Neural cell (in vitro differentiated cells): ENCODE results near the gene PTGIS. TPM values are rescaled to one million over a fixed set of nuclear protein-coding genes. Genes with fewer than 3 reads are reported as not detected.

Experiments
- H2AFZ ChIP-seq: fragments of 200-600, 300-800 bp; sonication (generic), shearing (Covaris generic); 2 replicates; pipeline ENCODE4 v1.6.0; 2014; ENCODE audit warnings: low read depth, mild to moderate bottlenecking, antibody characterized with exemption, low read length, moderate library complexity
- H3F3A ChIP-seq: fragments of 200-600 bp; shearing (Covaris generic); 2 replicates; pipeline ENCODE4 v1.6.1; 2016; ENCODE audit warnings: mild to moderate bottlenecking, moderate library complexity, mixed read lengths, antibody characterized with exemption, low read length; ENCODE audit not compliant: insufficient read depth, poor library complexity, severe bottlenecking
- H3K27ac ChIP-seq: fragments of 200-600, 300-800 bp; sonication (generic), shearing (Covaris generic); 2 replicates; pipeline ENCODE4 v1.5.1; 2014; ENCODE audit warnings: mild to moderate bottlenecking, low read length, moderate library complexity
- H3K27me3 ChIP-seq: fragments of 300-800, 200-600 bp; sonication (generic), shearing (Covaris generic); 2 replicates; pipeline ENCODE4 v1.6.0; 2014; ENCODE audit warnings: mild to moderate bottlenecking, low read depth, low read length, moderate library complexity; ENCODE audit not compliant: insufficient read depth
- H3K36me3 ChIP-seq: fragments of 300-800, 200-600 bp; sonication (generic), shearing (Covaris generic); 2 replicates; pipeline ENCODE4 v1.5.1; 2014; ENCODE audit warnings: mild to moderate bottlenecking, antibody characterized with exemption, low read length, moderate library complexity; ENCODE audit not compliant: insufficient read depth
- H3K4me2 ChIP-seq: fragments of 300-800, 200-600 bp; sonication (generic), shearing (Covaris generic); 2 replicates; pipeline ENCODE4 v1.6.0; 2014; ENCODE audit warnings: mild to moderate bottlenecking, low read length
- H3K4me3 ChIP-seq: fragments of 300-800, 200-600 bp; sonication (generic), shearing (Covaris generic); 2 replicates; pipeline ENCODE4 v1.5.1; 2014; ENCODE audit warnings: mild to moderate bottlenecking, low read length, moderate library complexity
- H3K79me2 ChIP-seq: fragments of 200-600 bp; shearing (Covaris generic); replicated peaks from 2 replicates; pipeline ENCODE4 v1.6.0; 2014; ENCODE audit warnings: mild to moderate bottlenecking, low read length, moderate library complexity; ENCODE audit not compliant: insufficient read depth
- H3K9ac ChIP-seq: fragments of 300-800, 200-600 bp; sonication (generic), shearing (Covaris generic); 2 replicates; pipeline ENCODE4 v1.6.1; 2016; ENCODE audit warnings: mild to moderate bottlenecking, low read length, mixed read lengths
- H3K9me2 ChIP-seq: fragments of 200-600 bp; shearing (Covaris generic); 2 replicates; pipeline ENCODE4 v1.6.1; 2016; ENCODE audit warnings: mild to moderate bottlenecking, low read length, mixed read lengths; ENCODE audit not compliant: insufficient read depth
- H3K9me3 ChIP-seq: fragments of 200-600, 300-800 bp; sonication (generic), shearing (Covaris generic); 2 replicates; pipeline ENCODE4 v1.6.1; 2016; ENCODE audit warnings: mild to moderate bottlenecking, mixed run types, low read length, moderate library complexity, mixed read lengths
- H4K20me1 ChIP-seq: fragments of 200-600 bp; shearing (Covaris generic); 2 replicates; pipeline ENCODE4 v1.6.1; 2016; ENCODE audit warnings: mild to moderate bottlenecking, mixed run types; ENCODE audit not compliant: insufficient read depth
- CTCF ChIP-seq: fragments of 450-650 bp; IDR thresholded peaks from 2 replicates; pipeline ENCODE4 v1.5.1; 2014; ENCODE audit warnings: antibody characterized with exemption, mild to moderate bottlenecking, moderate library complexity; ENCODE audit not compliant: poor library complexity, severe bottlenecking
- EP300 ChIP-seq: fragments of 450-650 bp; conservative IDR thresholded peaks from 2 replicates; pipeline ENCODE4 v1.6.1; 2014; ENCODE audit warnings: antibody characterized with exemption, mild to moderate bottlenecking, moderate library complexity; ENCODE audit not compliant: poor library complexity, severe bottlenecking
- EZH2 ChIP-seq: fragments of 200-600, 300-800 bp; shearing (Covaris generic), sonication (generic); IDR thresholded peaks from 2 replicates; pipeline ENCODE4 v1.6.1; 2014; ENCODE audit warnings: antibody characterized with exemption, low read length, borderline replicate concordance, mild to moderate bottlenecking; ENCODE audit not compliant: insufficient read depth, poor library complexity, severe bottlenecking
- MXI1 ChIP-seq: fragments of 450-650 bp; conservative IDR thresholded peaks from 2 replicates; pipeline ENCODE4 v1.6.1; 2014; ENCODE audit warnings: antibody characterized with exemption, mild to moderate bottlenecking; ENCODE audit not compliant: poor library complexity, severe bottlenecking
- POLR2AphosphoS5 ChIP-seq: IDR thresholded peaks from 2 replicates; pipeline ENCODE4 v1.6.1; 2012
- RAD21 ChIP-seq: fragments of 450-650 bp; conservative IDR thresholded peaks from 2 replicates; pipeline ENCODE4 v1.6.1; 2014; ENCODE audit warnings: antibody characterized with exemption, mild to moderate bottlenecking, moderate library complexity
- REST ChIP-seq: IDR thresholded peaks from 2 replicates; pipeline ENCODE4 v1.6.1; 2012; ENCODE audit warnings: borderline replicate concordance
- SMC3 ChIP-seq: fragments of 450-650 bp; conservative IDR thresholded peaks from 2 replicates; pipeline ENCODE4 v1.6.1; 2014; ENCODE audit warnings: antibody characterized with exemption, mild to moderate bottlenecking, moderate library complexity; ENCODE audit not compliant: poor library complexity
- TAF1 ChIP-seq: IDR thresholded peaks from 2 replicates; pipeline ENCODE4 v1.6.1; 2012; ENCODE audit warnings: low read depth
- polyA plus RNA-seq: library from polyadenylated mRNA; depleted of rRNA; stranded (reverse); fragments of >200 nt; gene quantifications from 2 replicates; pipeline ENCODE4 v1.2.3, GENCODE V29; 2014

The PTGIS gene
- polyA plus RNA-seq, 1 donor from 2014 or later = 3.2 TPM

- Histone ChIP-seq H3K4me2 (no peak overlapping the region), H3K9ac (no peak overlapping the region), H3K9me3 (no peaks in the 10 kb centered on the region), H3F3A (no peaks in the 10 kb centered on the region), H3K79me2 (no peaks in the 10 kb centered on the region), H3K36me3 (no peaks in the 10 kb centered on the region), H4K20me1 (no peaks in the 10 kb centered on the region), H3K27me3 (no peaks in the 10 kb centered on the region), H2AFZ (no peak overlapping the region), H3K9me2 (no peaks in the 10 kb centered on the region), H3K4me3 (no peak overlapping the region), H3K27ac (no peak overlapping the region)
- TF ChIP-seq REST (no peak), SMC3 (no peak), TAF1 (no peak), POLR2AphosphoS5 (no peak), EP300 (no peak), CTCF (no peak), RAD21 (no peak), EZH2 (no peak), MXI1 (no peak)
Observed at GRCh38 chr20:49563015-49563980, 4.6 kb downstream of the PTGIS start.

GRCh38 chr20:49562311-49563014 is 5.5 kb downstream of the PTGIS start:
- no peaks in the 10 kb centered on the region for H3K36me3 ChIP-seq
- H2AFZ ChIP-seq = no peak overlapping the region
- no peak overlapping the region for H3K4me2 ChIP-seq
- no peak for TF ChIP-seq CTCF
- TF ChIP-seq MXI1 = no peak
- TF ChIP-seq EP300 = no peak
- TF ChIP-seq TAF1 = no peak
- no peak for TF ChIP-seq RAD21
- TF ChIP-seq REST = no peak
- no peak for TF ChIP-seq POLR2AphosphoS5
- no peak for TF ChIP-seq SMC3
- no peak for TF ChIP-seq EZH2
- no peaks in the 10 kb centered on the region for H3K27me3 ChIP-seq
- no peak overlapping the region for H3K27ac ChIP-seq
- H3K4me3 ChIP-seq = no peak overlapping the region
- no peaks in the 10 kb centered on the region for H3K9me3 ChIP-seq
- no peaks in the 10 kb centered on the region for H3K79me2 ChIP-seq
- H4K20me1 ChIP-seq = no peaks in the 10 kb centered on the region
- H3F3A ChIP-seq = no peaks in the 10 kb centered on the region
- H3K9me2 ChIP-seq = no peaks in the 10 kb centered on the region
- no peak overlapping the region for H3K9ac ChIP-seq
